GM19452 (cell line): ENCODE data around the gene ABHD17A.

Source experiments
- ATAC-seq: cut with Tn5 transposase; IDR thresholded peaks from one replicate; pipeline ENCODE4 v1.9.1; 2021; ENCODE audit not compliant: unreplicated experiment

Gene ABHD17A

GRCh38 chr19:1864480-1865171, 20.7 kb downstream of the ABHD17A start:
- no peak for ATAC-seq

- peak; percentile 52 for ATAC-seq
These were observed 21.4 kb downstream of the ABHD17A start for GRCh38 chr19:1863638-1864479.

- peak; percentile 7 for ATAC-seq
These were observed 22.0 kb downstream of the ABHD17A start, which contains the start of gene KLF16 for GRCh38 chr19:1863328-1863637. TSS of gene KLF16 (minus strand) at chr19:1863579. CDS start at chr19:1863497, 82 bp downstream.

GRCh38 chr19:1862424-1863327, 22.6 kb downstream of the ABHD17A start:
- no peak for ATAC-seq

GRCh38 chr19:1862068-1862423, 23.2 kb downstream of the ABHD17A start:
- ATAC-seq, result no peak

- no peak for ATAC-seq
These were observed 23.7 kb downstream of the ABHD17A start for GRCh38 chr19:1861599-1862031.

- ATAC-seq, result no peak
These were observed 24.3 kb downstream of the ABHD17A start for GRCh38 chr19:1860821-1861598.

- ATAC-seq, result no peak
These were observed 25.1 kb downstream of the ABHD17A start for GRCh38 chr19:1860042-1860775.

- no peak for ATAC-seq
These were observed 25.9 kb downstream of the ABHD17A start for GRCh38 chr19:1859331-1859781.

GRCh38 chr19:1858412-1859081, 26.7 kb downstream of the ABHD17A start:
- no peak for ATAC-seq

- ATAC-seq, result no peak
These were observed 27.5 kb downstream of the ABHD17A start for GRCh38 chr19:1857648-1858326.

- no peak for ATAC-seq
These were observed 28.3 kb downstream of the ABHD17A start for GRCh38 chr19:1856698-1857603.

- ATAC-seq, result no peak
These were observed 29.0 kb downstream of the ABHD17A start for GRCh38 chr19:1856345-1856697.

GRCh38 chr19:1855828-1856255, 29.5 kb downstream of the ABHD17A start:
- ATAC-seq, result no peak

- peak; percentile 53 for ATAC-seq
These were observed 30.1 kb downstream of the ABHD17A start for GRCh38 chr19:1855040-1855827.

GRCh38 chr19:1854542-1855039, 30.7 kb downstream of the ABHD17A start:
- no peak for ATAC-seq
